Measurements from ENCODE around the gene PAK6. TPM values are rescaled to one million over a fixed set of nuclear protein-coding genes. Genes with fewer than 3 reads are reported as not detected.
A peak's percentile ranks its signal among the peaks of the same experiment; 100 is the strongest.

The PAK6 gene
- polyA plus RNA-seq, 1 donor (not counting 4 experiments of a cell fraction or from before 2014, with no cell fraction given): 11.5 TPM

- Histone ChIP-seq H2AFZ (ENCODE audit: control insufficient read depth, low read length) (peak overlapping the region; percentile 1), H3K36me3 (ENCODE audit: control insufficient read depth in 2 of 2, extremely low read depth in 1 of 2, insufficient read depth in 2 of 2, low read length in 2 of 2) (no peaks in the 10 kb centered on the region), H3K79me2 (ENCODE audit: control insufficient read depth, insufficient read depth, low read length) (peaks cover 10% of the 10 kb centered on the region), H3K4me1 (ENCODE audit: control insufficient read depth, extremely low read depth, insufficient read depth, low read length) (peaks cover 63% of the 10 kb centered on the region), H3K4me3 (ENCODE audit: control insufficient read depth in 2 of 3, extremely low read depth in 1 of 3, insufficient read depth in 2 of 3, low read depth in 1 of 3, low read length in 3 of 3) (peak overlapping the region; percentile 53 to 85 (median 81)), H3K9me1 (ENCODE audit: control insufficient read depth, extremely low read depth, insufficient read depth, low read length) (peaks cover 8% of the 10 kb centered on the region), H3K9ac (ENCODE audit: control insufficient read depth, extremely low read depth, insufficient read depth, low read length) (peak overlapping the region; percentile 86), H4K20me1 (ENCODE audit: control insufficient read depth, extremely low read depth, insufficient read depth, low read length) (no peaks in the 10 kb centered on the region), H3K9me3 (ENCODE audit: control insufficient read depth, low read depth, low read length) (no peaks in the 10 kb centered on the region), H3K27me3 (ENCODE audit: control insufficient read depth, extremely low read depth, insufficient read depth, low read length) (no peaks in the 10 kb centered on the region), H3K4me2 (ENCODE audit: control insufficient read depth, extremely low read depth, insufficient read depth, low read depth, low read length) (peak overlapping the region; percentile 98), H3K27ac (ENCODE audit: control insufficient read depth, insufficient read depth, low read length) (peak overlapping the region; percentile 91)
- TF ChIP-seq EZH2 (IDR thresholded peaks at IDR 0.05; ENCODE audit: low read length): no peak
- TF ChIP-seq, protein P1, sequence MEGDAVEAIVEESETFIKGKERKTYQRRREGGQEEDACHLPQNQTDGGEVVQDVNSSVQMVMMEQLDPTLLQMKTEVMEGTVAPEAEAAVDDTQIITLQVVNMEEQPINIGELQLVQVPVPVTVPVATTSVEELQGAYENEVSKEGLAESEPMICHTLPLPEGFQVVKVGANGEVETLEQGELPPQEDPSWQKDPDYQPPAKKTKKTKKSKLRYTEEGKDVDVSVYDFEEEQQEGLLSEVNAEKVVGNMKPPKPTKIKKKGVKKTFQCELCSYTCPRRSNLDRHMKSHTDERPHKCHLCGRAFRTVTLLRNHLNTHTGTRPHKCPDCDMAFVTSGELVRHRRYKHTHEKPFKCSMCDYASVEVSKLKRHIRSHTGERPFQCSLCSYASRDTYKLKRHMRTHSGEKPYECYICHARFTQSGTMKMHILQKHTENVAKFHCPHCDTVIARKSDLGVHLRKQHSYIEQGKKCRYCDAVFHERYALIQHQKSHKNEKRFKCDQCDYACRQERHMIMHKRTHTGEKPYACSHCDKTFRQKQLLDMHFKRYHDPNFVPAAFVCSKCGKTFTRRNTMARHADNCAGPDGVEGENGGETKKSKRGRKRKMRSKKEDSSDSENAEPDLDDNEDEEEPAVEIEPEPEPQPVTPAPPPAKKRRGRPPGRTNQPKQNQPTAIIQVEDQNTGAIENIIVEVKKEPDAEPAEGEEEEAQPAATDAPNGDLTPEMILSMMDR (optimal IDR thresholded peaks at IDR 0.05 in 1 of 3, IDR thresholded peaks at IDR 0.05 in 1 of 3, conservative IDR thresholded peaks at IDR 0.05 in 1 of 3; ENCODE audit: extremely low read depth in 1 of 3, insufficient read depth in 2 of 3, low read length in 3 of 3): no peak
- peak; percentile 71 for FAIRE-seq
- dilution Hi-C loops (cut with MboI; ENCODE audit: extremely low pct_ligation_motif_present, low sequenced_read_pairs): no loop called here
- no peak for DNase-seq (ENCODE audit: low read depth, low spot score)
These were observed 1.9 kb downstream of the PAK6 start for GRCh38 chr15:40240619-40241221.

- Histone ChIP-seq H3K27ac (ENCODE audit: control insufficient read depth, insufficient read depth, low read length) (peak overlapping the region; percentile 91), H4K20me1 (ENCODE audit: control insufficient read depth, extremely low read depth, insufficient read depth, low read length) (no peaks in the 10 kb centered on the region), H3K9me1 (ENCODE audit: control insufficient read depth, extremely low read depth, insufficient read depth, low read length) (peaks cover 8% of the 10 kb centered on the region), H3K4me2 (ENCODE audit: control insufficient read depth, extremely low read depth, insufficient read depth, low read depth, low read length) (peak overlapping the region; percentile 98), H2AFZ (ENCODE audit: control insufficient read depth, low read length) (no peak overlapping the region), H3K9me3 (ENCODE audit: control insufficient read depth, low read depth, low read length) (no peaks in the 10 kb centered on the region), H3K79me2 (ENCODE audit: control insufficient read depth, insufficient read depth, low read length) (peaks cover 10% of the 10 kb centered on the region), H3K9ac (ENCODE audit: control insufficient read depth, extremely low read depth, insufficient read depth, low read length) (peak overlapping the region; percentile 86), H3K4me1 (ENCODE audit: control insufficient read depth, extremely low read depth, insufficient read depth, low read length) (peaks cover 71% of the 10 kb centered on the region), H3K36me3 (ENCODE audit: control insufficient read depth in 2 of 2, extremely low read depth in 1 of 2, insufficient read depth in 2 of 2, low read length in 2 of 2) (no peaks in the 10 kb centered on the region), H3K4me3 (ENCODE audit: control insufficient read depth in 2 of 3, extremely low read depth in 1 of 3, insufficient read depth in 2 of 3, low read depth in 1 of 3, low read length in 3 of 3) (peak overlapping the region; percentile 53 to 85 (median 81)), H3K27me3 (ENCODE audit: control insufficient read depth, extremely low read depth, insufficient read depth, low read length) (no peaks in the 10 kb centered on the region)
- no peak for DNase-seq (ENCODE audit: low read depth, low spot score)
- dilution Hi-C loops (cut with MboI; ENCODE audit: extremely low pct_ligation_motif_present, low sequenced_read_pairs): no loop called here
- TF ChIP-seq, protein P1 (optimal IDR thresholded peaks at IDR 0.05 in 1 of 3, IDR thresholded peaks at IDR 0.05 in 1 of 3, conservative IDR thresholded peaks at IDR 0.05 in 1 of 3; ENCODE audit: extremely low read depth in 1 of 3, insufficient read depth in 2 of 3, low read length in 3 of 3): no peak
- TF ChIP-seq EZH2 (IDR thresholded peaks at IDR 0.05; ENCODE audit: low read length): no peak
- no peak for FAIRE-seq
These were observed 2.7 kb downstream of the PAK6 start for GRCh38 chr15:40241269-40242212.

Data from keratinocyte (primary cell).